HG03342 (cell line): ENCODE measurements around the gene KSR1.

Experiments used
- ATAC-seq: cut with Tn5 transposase; IDR thresholded peaks from one replicate; pipeline ENCODE4 v1.9.1; 2021; ENCODE audit warnings: mild to moderate bottlenecking, moderate library complexity; ENCODE audit not compliant: unreplicated experiment

The KSR1 gene

GRCh38 chr17:27512511-27513346 is 56.5 kb downstream of the KSR1 start:
- no peak for ATAC-seq

DNA sequence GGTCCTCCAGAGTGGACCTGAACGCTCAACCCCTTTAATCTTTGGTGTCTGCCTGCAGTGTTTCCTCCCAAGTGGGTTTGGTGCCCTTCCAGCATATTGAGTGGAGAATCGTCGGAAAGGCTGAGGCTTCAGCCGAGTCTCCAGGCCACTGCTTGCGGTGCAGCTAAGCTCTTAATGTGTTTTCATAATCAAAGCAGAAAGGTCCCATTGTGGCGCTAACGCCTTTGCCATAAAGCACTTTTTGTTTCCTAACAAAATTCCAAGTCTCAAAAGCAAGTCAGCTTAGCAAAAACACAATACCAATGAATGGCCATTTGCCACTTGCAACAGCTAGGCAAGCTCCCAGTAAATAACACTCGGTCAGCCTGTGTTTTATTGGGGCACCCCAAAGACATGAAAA is 57.6 kb downstream of the KSR1 start:
- ATAC-seq, result no peak

DNA sequence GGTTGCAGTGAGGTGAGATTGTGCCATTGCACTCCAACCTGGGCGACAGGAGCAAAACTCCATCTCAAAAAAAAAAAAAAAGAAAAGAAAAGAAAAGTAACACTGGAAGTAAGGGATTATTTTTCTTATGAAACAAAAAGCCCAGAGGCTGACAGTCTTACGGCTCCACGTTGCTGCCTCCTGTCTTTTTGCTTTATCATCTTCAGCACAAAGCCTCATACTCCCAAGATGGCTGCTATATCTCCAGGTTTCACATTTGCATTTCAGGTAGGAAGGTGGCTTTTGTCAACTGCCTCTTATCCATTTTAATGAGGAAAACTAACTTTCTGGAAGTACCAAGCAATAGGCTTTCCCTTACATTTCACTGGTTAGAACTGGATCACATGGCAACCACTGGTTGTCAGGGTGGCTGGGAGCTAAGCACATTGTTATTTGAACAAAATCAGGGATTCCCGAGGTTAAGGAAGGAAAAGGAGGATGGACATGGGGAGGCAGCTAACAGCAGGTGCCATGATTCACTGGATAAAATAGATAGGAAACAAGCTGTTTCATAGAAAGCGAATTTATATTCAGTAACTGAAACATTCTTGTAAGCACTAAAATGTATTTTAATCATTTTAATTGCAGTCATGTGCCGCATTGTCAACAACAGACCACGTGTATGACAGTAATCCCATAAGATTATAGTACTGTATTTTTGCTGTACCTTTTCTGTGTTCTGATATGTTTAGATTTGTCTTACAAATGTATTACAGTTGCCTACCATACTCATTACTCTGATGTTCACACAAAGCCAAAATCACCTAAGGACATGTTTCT is 58.6 kb downstream of the KSR1 start:
- ATAC-seq, result no peak

DNA sequence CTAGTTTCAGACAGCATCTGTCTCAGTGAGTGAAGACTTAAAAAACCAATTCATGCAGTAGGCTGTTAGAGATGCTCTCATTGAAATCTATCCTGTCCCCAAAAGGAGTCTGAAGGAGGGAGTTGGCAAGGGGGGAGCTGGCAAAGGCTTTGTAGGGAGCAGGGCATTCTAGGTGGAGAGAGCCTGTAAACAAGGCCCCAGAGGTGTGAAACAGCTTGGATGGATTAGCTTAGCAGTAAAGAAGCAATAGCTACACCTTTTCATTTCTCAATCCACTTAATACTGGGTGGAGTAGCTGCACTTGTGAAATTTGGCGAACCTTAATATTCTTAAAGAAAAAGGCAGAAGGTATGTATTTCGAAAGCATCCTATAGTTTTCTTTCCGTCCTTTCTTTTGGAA is 61.8 kb downstream of the KSR1 start:
- no peak for ATAC-seq

DNA sequence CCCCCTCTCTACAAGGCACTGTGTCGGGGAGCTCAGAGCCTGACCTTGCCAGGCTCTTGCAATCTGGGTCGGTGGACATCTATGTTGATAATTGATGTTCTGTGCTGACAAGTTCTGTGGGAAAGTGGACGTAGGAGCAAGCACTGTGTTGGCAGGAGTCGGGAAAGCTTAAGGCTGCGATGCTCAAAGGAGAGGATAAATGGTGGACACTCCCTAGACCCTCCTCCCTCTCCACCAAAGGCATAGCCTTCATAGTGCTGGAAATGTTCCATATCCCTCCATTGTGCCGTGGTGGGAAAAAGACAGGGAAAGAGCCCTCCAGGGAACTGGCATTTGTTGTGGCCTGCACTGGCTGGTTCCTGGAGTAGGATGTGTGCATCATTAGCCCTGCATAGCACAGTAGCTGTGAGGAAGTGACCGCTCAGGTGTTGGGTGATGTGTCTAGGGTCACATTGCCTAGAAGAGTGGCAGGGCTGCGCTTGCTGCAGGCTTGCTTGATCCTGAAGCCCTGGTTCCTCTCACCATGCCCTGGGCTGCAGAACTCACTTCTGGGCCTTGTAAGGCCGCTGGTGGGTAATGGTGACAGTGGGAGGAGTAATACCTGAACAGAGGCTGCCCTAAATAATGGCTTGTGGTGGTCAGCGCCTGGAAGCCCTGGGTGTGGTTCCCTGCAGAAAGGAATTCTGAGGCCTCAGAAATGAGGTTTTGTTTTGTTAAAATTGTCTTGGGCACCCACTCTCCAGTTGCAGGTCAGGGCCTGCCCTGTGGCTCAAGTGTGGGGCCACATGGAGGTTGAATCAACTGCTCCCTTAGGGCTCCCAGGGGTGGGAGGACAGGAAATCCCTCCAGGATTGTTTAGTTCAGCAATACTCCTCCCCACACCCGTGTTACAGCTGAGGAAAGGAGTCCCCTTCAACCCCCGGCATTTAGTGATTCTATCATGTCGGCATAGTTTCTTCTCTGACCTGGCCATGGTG is 62.6 kb downstream of the KSR1 start:
- ATAC-seq, result no peak

DNA sequence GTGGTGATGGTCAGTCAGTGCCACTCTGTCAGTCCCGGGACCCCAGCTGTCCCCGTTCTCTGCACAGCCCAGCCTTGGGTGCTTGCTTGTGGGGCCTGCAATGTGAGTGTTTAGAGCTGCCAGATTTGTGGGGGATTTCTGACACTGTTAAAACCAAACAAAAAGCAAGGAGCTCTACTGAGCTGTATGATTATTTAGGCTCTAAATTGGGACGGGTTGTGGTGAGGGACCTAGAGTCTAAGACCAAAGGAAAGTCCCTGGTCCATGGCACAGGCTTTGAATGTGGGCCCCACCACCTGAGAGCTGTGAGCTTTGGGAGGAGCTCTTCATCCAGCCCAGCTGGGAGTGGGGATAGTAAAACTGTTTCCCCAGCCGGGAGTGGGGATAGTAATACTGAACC is 63.3 kb downstream of the KSR1 start:
- no peak for ATAC-seq

DNA sequence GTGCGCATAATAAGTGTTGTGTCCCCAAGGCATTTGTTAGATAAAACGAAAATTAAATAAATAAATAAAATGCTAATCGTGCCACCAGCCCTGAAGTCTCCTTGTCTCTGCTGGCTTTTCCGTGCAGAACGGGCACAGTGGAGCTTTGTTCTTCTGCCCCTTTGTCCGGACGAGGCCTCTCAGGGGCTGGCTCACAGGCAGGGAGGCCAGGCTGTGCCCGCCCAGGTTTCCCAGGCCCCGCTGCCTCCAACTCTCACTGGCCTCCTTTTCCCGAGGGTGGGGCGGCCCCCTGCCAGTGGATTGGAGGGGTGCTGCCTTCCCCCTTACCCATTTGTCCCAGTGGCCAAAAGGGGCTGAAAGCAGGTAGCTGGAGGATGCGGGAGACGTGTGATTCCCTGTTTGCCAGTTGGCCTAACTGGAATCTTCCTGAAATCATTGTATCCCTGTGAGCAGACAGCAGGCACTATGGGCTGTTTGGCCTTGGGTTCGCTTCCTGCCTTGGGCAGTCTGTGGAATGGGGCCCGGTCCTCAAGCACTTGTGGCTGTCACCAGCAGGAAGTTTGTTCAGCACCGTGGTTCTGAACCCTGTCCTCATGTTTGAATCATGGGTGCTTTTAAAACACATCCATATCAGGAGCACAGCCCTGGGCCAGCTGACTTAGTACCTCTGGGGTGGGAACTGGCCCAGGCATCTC is 64.4 kb downstream of the KSR1 start:
- ATAC-seq, result no peak

DNA sequence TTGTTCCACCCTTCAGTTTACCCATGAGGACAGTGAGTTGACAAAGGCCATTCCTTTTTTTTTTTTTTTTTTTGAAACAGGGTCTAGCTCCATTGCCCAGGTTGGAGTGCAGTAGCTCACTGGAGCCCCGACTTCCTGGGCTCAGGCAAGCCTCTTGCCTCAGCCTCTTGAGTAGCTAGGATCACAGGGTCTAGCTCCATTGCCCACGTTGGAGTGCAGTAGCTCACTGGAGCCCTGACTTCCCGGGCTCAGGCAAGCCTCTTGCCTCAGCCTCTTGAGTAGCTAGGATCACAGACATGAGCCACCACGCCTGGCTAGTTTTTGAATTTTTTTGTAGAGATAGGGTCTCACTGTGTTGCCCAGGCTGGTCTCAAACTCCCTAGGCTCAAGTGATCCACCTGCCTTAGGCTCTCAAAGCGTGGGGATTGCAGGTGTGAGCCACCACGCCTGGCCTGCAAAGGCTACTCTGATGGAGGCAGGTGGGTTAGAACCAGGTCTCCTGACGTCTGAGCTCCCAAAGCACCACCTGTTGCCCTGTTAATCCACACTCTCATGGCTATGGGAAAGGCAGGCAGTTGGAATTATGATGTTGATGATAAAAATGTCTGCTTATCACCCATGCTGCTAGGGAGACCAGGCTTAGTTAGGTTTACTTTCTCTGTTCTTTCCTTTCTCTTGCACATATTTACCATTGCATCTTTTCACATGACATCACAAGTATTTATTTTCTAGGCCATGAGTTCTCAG is 65.2 kb downstream of the KSR1 start:
- ATAC-seq, result no peak

- ATAC-seq, result no peak
Observed at GRCh38 chr17:27522028-27522635, 65.9 kb downstream of the KSR1 start.

DNA sequence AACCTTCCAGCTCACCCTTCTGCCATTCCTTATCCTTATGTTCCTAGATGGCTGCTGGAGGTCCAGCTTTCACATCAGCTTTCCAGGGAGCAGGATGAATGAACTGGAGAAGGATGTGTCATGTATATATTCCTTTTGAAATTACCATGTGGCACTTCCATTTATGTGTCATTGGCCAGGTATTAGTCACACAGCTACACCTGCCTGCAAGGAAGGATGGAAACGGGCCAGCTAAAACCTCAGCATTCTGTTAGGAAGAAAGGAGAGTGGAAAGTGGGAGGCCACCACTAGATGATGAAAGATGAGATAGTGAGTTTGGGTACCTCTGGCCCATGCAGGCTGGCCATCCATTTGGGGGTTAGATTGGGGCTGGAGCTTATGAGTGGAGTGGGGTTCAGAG is 67.5 kb downstream of the KSR1 start:
- ATAC-seq, result no peak

GRCh38 chr17:27524594-27524993 is 68.3 kb downstream of the KSR1 start:
- ATAC-seq, result no peak

DNA sequence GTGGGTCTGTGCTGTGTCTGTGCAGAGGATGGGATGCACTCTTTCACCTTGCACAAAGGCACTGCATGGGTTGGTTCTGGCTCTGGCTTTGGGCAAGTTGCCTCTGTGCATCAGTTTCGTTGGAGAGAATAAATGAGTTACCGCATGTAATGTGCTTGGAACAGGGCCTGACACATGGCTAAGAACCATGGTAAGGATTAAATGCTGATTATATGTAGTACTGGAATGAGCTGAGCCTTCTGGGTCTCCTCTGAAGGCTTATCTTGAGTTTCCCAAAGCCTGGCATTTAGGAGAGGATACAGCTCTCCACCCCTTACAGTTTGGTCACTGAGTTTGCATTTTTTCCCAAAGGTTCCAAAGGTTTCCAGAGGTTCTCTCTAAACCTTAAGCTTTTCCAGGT is 69.1 kb downstream of the KSR1 start:
- ATAC-seq, result no peak

- ATAC-seq, result no peak
Observed at GRCh38 chr17:27525836-27526603, 69.8 kb downstream of the KSR1 start.

DNA sequence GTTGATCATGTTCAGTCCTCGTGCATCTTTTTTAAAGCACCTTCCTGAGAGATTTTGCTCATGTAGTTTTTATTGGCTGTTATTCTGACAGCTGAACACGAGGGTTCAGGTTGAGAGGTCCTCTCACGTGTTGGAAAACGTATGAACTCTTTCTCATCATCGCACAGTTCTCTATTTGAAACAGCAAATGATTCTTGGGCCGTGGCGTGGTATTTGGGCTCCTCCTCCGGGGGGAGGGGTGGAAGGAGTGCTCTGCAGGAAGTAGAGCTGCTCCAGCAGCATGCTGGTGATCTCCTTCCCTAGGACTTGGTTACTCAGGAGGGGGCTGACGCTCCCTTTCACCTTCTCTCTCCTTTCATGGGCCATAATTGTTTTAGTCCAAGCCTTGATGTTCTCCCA is 70.4 kb downstream of the KSR1 start:
- ATAC-seq, result no peak

DNA sequence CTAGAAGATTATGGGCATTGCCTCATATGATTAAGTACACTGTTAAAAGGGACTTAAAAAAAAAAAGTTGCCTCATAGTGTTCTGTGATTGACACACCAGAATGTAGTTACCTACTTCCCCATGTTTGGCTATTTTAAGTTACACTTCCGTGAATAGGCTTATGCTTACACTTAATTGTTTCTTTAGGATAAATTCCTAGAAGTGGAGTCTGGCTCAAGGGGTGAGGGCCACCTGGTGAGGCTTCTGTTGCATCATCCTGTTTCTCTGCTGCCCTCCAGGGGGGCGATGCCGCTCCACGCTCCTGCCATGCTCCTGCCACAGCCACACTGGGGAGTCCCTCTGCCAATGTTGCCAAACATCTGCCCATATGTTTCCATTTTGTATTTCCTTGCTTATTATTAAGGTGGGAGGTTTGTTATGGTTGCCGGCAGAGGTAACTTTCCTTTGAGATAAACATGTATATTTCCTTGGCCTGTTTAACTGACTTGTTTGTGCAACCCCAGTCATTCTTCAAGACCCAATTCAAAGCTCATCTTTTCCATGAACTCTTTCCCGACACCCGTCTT is 73.1 kb downstream of the KSR1 start:
- ATAC-seq, result no peak

DNA sequence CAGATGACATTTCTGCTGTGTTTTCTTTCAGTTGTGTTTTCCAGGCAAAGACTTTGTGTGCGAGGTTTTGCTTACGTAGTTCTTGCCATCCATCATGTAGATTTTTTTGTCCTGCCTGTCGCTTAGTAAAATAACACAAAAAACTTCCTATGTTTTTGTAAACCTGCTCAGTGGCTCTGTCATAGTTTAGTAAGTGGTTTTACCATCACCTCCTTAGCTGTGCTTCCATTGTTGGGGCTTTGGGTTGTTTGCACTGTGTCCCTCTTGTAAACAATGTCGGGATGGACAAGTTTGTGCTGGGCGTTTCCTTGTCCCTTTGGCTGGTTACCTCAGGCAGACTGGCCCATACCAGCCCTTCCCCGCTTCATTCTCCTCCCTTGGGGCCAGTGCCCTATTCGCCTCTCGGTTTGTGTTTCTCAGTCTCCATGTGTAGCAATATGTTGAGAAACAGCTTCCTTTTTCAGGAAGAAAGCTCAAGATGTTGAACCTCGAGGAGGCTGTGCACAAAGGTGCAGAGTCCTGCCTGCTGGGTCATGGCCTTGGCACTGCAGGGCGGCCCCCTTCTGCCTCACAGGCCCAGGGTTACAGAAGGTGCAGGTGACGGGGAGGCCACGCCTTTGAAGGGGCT is 74.6 kb downstream of the KSR1 start:
- no peak for ATAC-seq

DNA sequence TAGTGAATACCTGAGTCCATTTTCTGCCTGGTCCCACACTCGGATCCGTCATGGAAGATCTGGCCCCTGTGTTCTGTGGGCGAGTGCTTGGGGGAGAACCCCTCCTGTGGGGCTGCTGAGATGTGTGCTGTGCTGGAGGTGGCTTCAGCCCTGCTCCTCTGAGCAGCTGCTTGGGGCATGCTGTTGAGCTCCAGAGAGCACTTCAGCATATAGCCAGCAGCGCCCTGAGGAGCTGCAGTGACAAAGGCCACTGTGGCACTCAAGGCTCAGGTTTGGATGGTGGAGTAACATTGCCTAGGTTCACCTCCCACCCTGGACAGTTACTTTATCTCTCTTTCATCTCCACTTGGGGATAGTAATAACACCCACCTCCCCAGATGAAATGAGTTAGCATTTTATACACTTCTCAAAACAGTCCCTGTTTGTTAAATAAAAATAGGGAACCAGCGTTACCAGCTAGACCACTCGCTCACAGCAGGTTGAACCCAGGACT is 75.3 kb downstream of the KSR1 start:
- no peak for ATAC-seq
